ENCODE data around the gene GLRA1. TPM values are rescaled to one million over a fixed set of nuclear protein-coding genes. Genes with fewer than 3 reads are reported as not detected.

GLRA1 gene
- polyA plus RNA-seq, 1 donor (not counting 4 experiments of a cell fraction or from before 2014, with no cell fraction given), result not detected

DNA sequence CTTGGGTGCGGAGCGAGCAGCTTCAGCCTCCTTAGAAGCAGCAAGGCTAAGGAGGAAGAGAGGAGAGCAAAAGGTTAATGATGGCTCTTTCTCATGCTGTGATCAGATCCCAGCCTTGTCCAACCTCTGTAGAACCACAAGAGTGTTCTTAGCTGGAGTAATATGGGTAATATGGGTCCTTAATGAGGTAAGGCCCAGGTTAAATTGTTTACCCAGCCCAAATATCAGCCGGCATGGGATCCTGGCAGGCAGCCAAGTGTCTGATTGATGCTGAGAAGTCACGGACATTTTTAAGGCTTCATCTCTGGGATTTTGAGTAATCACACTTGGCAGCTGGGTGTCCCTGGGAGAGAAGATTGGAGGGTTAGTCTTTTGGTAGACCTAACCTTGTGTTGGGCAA is 32.3 kb downstream of the GLRA1 start:
- H3K79me2 ChIP-seq (ENCODE audit: control insufficient read depth, insufficient read depth, low read length), result no peaks in the 10 kb centered on the region
- H3K4me2 ChIP-seq (ENCODE audit: control insufficient read depth, extremely low read depth, insufficient read depth, low read depth, low read length), result no peak overlapping the region
- peaks cover 20% of the 10 kb centered on the region for H3K4me1 ChIP-seq (ENCODE audit: control insufficient read depth, extremely low read depth, insufficient read depth, low read length)
- no peak for FAIRE-seq
- H3K9ac ChIP-seq (ENCODE audit: control insufficient read depth, extremely low read depth, insufficient read depth, low read length), result no peak overlapping the region
- no peak overlapping the region for H2AFZ ChIP-seq (ENCODE audit: control insufficient read depth, low read length)
- H3K27ac ChIP-seq (ENCODE audit: control insufficient read depth, insufficient read depth, low read length), result no peak overlapping the region
- H3K27me3 ChIP-seq (ENCODE audit: control insufficient read depth, extremely low read depth, insufficient read depth, low read length), result no peaks in the 10 kb centered on the region
- dilution Hi-C loops (cut with MboI; ENCODE audit: extremely low pct_ligation_motif_present, low sequenced_read_pairs), result no loop called here
- H3K36me3 ChIP-seq (ENCODE audit: control insufficient read depth in 2 of 2, extremely low read depth in 1 of 2, insufficient read depth in 2 of 2, low read length in 2 of 2), result no peaks in the 10 kb centered on the region
- H3K4me3 ChIP-seq (ENCODE audit: control insufficient read depth in 2 of 3, extremely low read depth in 1 of 3, insufficient read depth in 2 of 3, low read depth in 1 of 3, low read length in 3 of 3), result no peak overlapping the region
- TF ChIP-seq, protein P1, sequence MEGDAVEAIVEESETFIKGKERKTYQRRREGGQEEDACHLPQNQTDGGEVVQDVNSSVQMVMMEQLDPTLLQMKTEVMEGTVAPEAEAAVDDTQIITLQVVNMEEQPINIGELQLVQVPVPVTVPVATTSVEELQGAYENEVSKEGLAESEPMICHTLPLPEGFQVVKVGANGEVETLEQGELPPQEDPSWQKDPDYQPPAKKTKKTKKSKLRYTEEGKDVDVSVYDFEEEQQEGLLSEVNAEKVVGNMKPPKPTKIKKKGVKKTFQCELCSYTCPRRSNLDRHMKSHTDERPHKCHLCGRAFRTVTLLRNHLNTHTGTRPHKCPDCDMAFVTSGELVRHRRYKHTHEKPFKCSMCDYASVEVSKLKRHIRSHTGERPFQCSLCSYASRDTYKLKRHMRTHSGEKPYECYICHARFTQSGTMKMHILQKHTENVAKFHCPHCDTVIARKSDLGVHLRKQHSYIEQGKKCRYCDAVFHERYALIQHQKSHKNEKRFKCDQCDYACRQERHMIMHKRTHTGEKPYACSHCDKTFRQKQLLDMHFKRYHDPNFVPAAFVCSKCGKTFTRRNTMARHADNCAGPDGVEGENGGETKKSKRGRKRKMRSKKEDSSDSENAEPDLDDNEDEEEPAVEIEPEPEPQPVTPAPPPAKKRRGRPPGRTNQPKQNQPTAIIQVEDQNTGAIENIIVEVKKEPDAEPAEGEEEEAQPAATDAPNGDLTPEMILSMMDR (optimal IDR thresholded peaks at IDR 0.05 in 1 of 3, IDR thresholded peaks at IDR 0.05 in 1 of 3, conservative IDR thresholded peaks at IDR 0.05 in 1 of 3; ENCODE audit: extremely low read depth in 1 of 3, insufficient read depth in 2 of 3, low read length in 3 of 3), result no peak
- TF ChIP-seq EZH2 (IDR thresholded peaks at IDR 0.05; ENCODE audit: low read length), result no peak
- no peaks in the 10 kb centered on the region for H3K9me1 ChIP-seq (ENCODE audit: control insufficient read depth, extremely low read depth, insufficient read depth, low read length)
- no peaks in the 10 kb centered on the region for H3K9me3 ChIP-seq (ENCODE audit: control insufficient read depth, low read depth, low read length)
- DNase-seq (ENCODE audit: low read depth, low spot score), result no peak
- no peaks in the 10 kb centered on the region for H4K20me1 ChIP-seq (ENCODE audit: control insufficient read depth, extremely low read depth, insufficient read depth, low read length)

DNA sequence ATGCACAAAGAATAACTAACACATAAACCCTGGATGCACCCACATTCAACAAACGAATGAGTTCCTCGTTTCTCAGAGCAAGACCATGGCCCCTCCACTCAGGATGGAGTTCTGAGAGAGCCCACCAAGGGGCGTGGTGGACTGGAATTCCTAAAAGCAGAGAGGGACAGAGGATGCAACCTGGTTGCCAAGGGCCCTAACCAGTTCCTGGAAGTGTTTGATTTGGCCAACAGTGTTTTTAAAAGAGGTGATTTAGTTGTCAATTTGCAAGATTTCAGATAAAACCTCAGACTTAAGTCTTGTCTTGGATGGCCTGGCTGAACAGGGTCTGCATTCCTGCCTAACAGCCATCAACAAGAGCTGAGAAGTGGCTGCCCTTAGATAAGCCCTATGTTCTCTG is 34.4 kb downstream of the GLRA1 start:
- Histone ChIP-seq H3K36me3 (ENCODE audit: control insufficient read depth in 2 of 2, extremely low read depth in 1 of 2, insufficient read depth in 2 of 2, low read length in 2 of 2) (no peaks in the 10 kb centered on the region), H3K27me3 (ENCODE audit: control insufficient read depth, extremely low read depth, insufficient read depth, low read length) (no peaks in the 10 kb centered on the region), H3K4me3 (ENCODE audit: control insufficient read depth in 2 of 3, extremely low read depth in 1 of 3, insufficient read depth in 2 of 3, low read depth in 1 of 3, low read length in 3 of 3) (no peak overlapping the region), H3K4me1 (ENCODE audit: control insufficient read depth, extremely low read depth, insufficient read depth, low read length) (no peaks in the 10 kb centered on the region), H3K9me3 (ENCODE audit: control insufficient read depth, low read depth, low read length) (no peaks in the 10 kb centered on the region), H3K9me1 (ENCODE audit: control insufficient read depth, extremely low read depth, insufficient read depth, low read length) (no peaks in the 10 kb centered on the region), H2AFZ (ENCODE audit: control insufficient read depth, low read length) (no peak overlapping the region), H3K9ac (ENCODE audit: control insufficient read depth, extremely low read depth, insufficient read depth, low read length) (no peak overlapping the region), H3K27ac (ENCODE audit: control insufficient read depth, insufficient read depth, low read length) (no peak overlapping the region), H3K4me2 (ENCODE audit: control insufficient read depth, extremely low read depth, insufficient read depth, low read depth, low read length) (no peak overlapping the region), H3K79me2 (ENCODE audit: control insufficient read depth, insufficient read depth, low read length) (no peaks in the 10 kb centered on the region), H4K20me1 (ENCODE audit: control insufficient read depth, extremely low read depth, insufficient read depth, low read length) (no peaks in the 10 kb centered on the region)
- dilution Hi-C loops (cut with MboI; ENCODE audit: extremely low pct_ligation_motif_present, low sequenced_read_pairs), result no loop called here
- DNase-seq (ENCODE audit: low read depth, low spot score), result no peak
- TF ChIP-seq, protein P1 (optimal IDR thresholded peaks at IDR 0.05 in 1 of 3, IDR thresholded peaks at IDR 0.05 in 1 of 3, conservative IDR thresholded peaks at IDR 0.05 in 1 of 3; ENCODE audit: extremely low read depth in 1 of 3, insufficient read depth in 2 of 3, low read length in 3 of 3), result no peak
- no peak for TF ChIP-seq EZH2 (IDR thresholded peaks at IDR 0.05; ENCODE audit: low read length)
- no peak for FAIRE-seq
